Measurements from ENCODE around the gene CERK. TPM values are rescaled to one million over a fixed set of nuclear protein-coding genes. Genes with fewer than 3 reads are reported as not detected.
A peak's percentile ranks its signal among the peaks of the same experiment; 100 is the strongest.

CERK gene
- total RNA-seq, 1 experiment from 2014 or later, result 11.6 TPM

GRCh38 chr22:46762238-46763050 is 24.4 kb upstream of the CERK start, which contains the start of gene TBC1D22A:
Gene TBC1D22A, plus strand, starts transcription at chr22:46762650. Its CDS starts 137 bp downstream, at chr22:46762787.
- intact Hi-C loops (cut with micrococcal nuclease), result loop anchor here (5.0 kb wide), 1 partner anchor 200 kb away; no protein-coding TSS in a partner anchor

GRCh38 chr22:46761539-46762237 is 23.6 kb upstream of the CERK start:
- peaks cover 24% of the 10 kb centered on the region for H3K36me3 Mint-ChIP-seq (ENCODE audit: insufficient read depth, unreplicated experiment)
- CTCF ChIA-PET, result interaction anchor here (1.0 to 4.1 kb wide), 8 partner anchors 13 to 198 kb away, joined by 3 to 32 read pairs (median 7); no protein-coding TSS in a partner anchor

More at GRCh38 chr22:46762238-46763050, 24.4 kb upstream of the CERK start, which contains the start of gene TBC1D22A:
- TF ChIP-seq CTCF (IDR thresholded peaks at IDR 0.05; ENCODE audit: unreplicated experiment), result no peak
- no peaks in the 10 kb centered on the region for H3K27me3 Mint-ChIP-seq (ENCODE audit: insufficient read depth, unreplicated experiment)
- H3K4me3 Mint-ChIP-seq (ENCODE audit: unreplicated experiment), result peak within 1 kb of the TSS; percentile 99
- H3K36me3 Mint-ChIP-seq (ENCODE audit: insufficient read depth, unreplicated experiment), result peaks cover 24% of the 10 kb centered on the region
- DNase-seq (ENCODE audit: unreplicated experiment), result peak; percentile 93
- peak within 1 kb of the TSS; percentile 100 for H3K27ac Mint-ChIP-seq (ENCODE audit: low read depth, unreplicated experiment)
- H3K4me1 Mint-ChIP-seq (ENCODE audit: insufficient read depth, unreplicated experiment), result peaks cover 29% of the 10 kb centered on the region
- CTCF ChIA-PET, result interaction anchor here (0.6 to 4.1 kb wide), 7 partner anchors 12 to 393 kb away, joined by 3 to 32 read pairs (median 4); no protein-coding TSS in a partner anchor
- H3K9me3 Mint-ChIP-seq (ENCODE audit: unreplicated experiment), result no peaks in the 10 kb centered on the region
- POLR2A ChIA-PET, result interaction anchor here (0.6 to 5.1 kb wide), 30 partner anchors 9 to 1511 kb away, joined by 3 to 109 read pairs (median 4); no protein-coding TSS in a partner anchor
- BruUV-seq (replicated peaks), result no TSS peak

GRCh38 chr22:46761017-46761416 is 23.0 kb upstream of the CERK start:
- no peak for TF ChIP-seq CTCF (IDR thresholded peaks at IDR 0.05; ENCODE audit: unreplicated experiment)
- DNase-seq (ENCODE audit: unreplicated experiment), result no peak
- Mint-ChIP-seq H3K4me1 (ENCODE audit: insufficient read depth, unreplicated experiment) (peaks cover 26% of the 10 kb centered on the region), H3K27me3 (ENCODE audit: insufficient read depth, unreplicated experiment) (no peaks in the 10 kb centered on the region), H3K9me3 (ENCODE audit: unreplicated experiment) (peaks cover 7% of the 10 kb centered on the region), H3K36me3 (ENCODE audit: insufficient read depth, unreplicated experiment) (peaks cover 24% of the 10 kb centered on the region), H3K4me3 (ENCODE audit: unreplicated experiment) (peak overlapping the region; percentile 99), H3K27ac (ENCODE audit: low read depth, unreplicated experiment) (peak overlapping the region; percentile 100)
- intact Hi-C loops (cut with micrococcal nuclease), result loop anchor here (5.0 kb wide), 1 partner anchor 199 kb away; no protein-coding TSS in a partner anchor
- ChIA-PET POLR2A (interaction anchor here (0.6 to 5.1 kb wide), 2 partner anchors 12 to 33 kb away, joined by 3 to 109 read pairs; no protein-coding TSS in a partner anchor), CTCF (interaction anchor here (1.0 to 4.1 kb wide), 6 partner anchors 14 to 197 kb away, joined by 3 to 32 read pairs (median 14); no protein-coding TSS in a partner anchor)
- no TSS peak for BruUV-seq (replicated peaks)

More at GRCh38 chr22:46761539-46762237, 23.6 kb upstream of the CERK start:
- POLR2A ChIA-PET, result interaction anchor here (0.6 to 5.1 kb wide), 11 partner anchors 8 to 223 kb away, joined by 3 to 109 read pairs (median 5); no protein-coding TSS in a partner anchor
- DNase-seq (ENCODE audit: unreplicated experiment), result no peak
- Mint-ChIP-seq H3K4me3 (ENCODE audit: unreplicated experiment) (peak overlapping the region; percentile 99), H3K4me1 (ENCODE audit: insufficient read depth, unreplicated experiment) (peaks cover 26% of the 10 kb centered on the region), H3K9me3 (ENCODE audit: unreplicated experiment) (peaks cover under 1% of the 10 kb centered on the region), H3K27me3 (ENCODE audit: insufficient read depth, unreplicated experiment) (no peaks in the 10 kb centered on the region), H3K27ac (ENCODE audit: low read depth, unreplicated experiment) (peak overlapping the region; percentile 100)
- intact Hi-C loops (cut with micrococcal nuclease), result loop anchor here (5.0 kb wide), 1 partner anchor 199 kb away; no protein-coding TSS in a partner anchor
- TF ChIP-seq CTCF (IDR thresholded peaks at IDR 0.05; ENCODE audit: unreplicated experiment), result no peak
- TSS peak; percentile 97 for BruUV-seq (replicated peaks)

All from MCF 10A (cell line).